Measurements from ENCODE around the gene MC1R.

DNA sequence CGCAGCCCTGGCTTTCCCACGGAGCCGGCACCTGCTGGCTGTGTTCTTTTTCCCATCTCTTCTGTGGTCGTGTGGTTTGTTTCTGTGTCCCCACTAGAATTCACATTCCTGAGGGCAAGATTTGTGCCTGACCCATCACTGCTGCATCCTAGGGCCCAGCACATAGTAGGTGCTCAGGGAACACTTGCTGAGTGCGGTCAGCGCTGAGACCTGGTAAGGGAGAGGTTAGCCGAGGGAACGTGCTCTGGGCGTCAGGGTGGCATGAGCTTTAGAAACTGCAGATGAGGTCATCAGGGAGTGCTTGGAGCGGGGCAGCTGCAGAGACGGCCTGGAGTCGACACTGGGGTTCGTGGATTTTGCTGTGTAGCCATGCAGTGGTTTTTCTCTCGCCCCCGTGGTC, 35.8 kb downstream of the MC1R start:
- TF ChIP-seq, protein P1, sequence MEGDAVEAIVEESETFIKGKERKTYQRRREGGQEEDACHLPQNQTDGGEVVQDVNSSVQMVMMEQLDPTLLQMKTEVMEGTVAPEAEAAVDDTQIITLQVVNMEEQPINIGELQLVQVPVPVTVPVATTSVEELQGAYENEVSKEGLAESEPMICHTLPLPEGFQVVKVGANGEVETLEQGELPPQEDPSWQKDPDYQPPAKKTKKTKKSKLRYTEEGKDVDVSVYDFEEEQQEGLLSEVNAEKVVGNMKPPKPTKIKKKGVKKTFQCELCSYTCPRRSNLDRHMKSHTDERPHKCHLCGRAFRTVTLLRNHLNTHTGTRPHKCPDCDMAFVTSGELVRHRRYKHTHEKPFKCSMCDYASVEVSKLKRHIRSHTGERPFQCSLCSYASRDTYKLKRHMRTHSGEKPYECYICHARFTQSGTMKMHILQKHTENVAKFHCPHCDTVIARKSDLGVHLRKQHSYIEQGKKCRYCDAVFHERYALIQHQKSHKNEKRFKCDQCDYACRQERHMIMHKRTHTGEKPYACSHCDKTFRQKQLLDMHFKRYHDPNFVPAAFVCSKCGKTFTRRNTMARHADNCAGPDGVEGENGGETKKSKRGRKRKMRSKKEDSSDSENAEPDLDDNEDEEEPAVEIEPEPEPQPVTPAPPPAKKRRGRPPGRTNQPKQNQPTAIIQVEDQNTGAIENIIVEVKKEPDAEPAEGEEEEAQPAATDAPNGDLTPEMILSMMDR (conservative IDR thresholded peaks at IDR 0.05 in 1 of 2, IDR thresholded peaks at IDR 0.05 in 1 of 2; ENCODE audit: low read depth in 1 of 2, low read length in 2 of 2), result no peak
- TF ChIP-seq EZH2 (IDR thresholded peaks at IDR 0.05; ENCODE audit: low read length, missing control alignments), result no peak

Data from fibroblast of lung (primary cell).